Glomerular visceral epithelial cell (primary cell): ENCODE results near the gene OLFM2.
"Not testable (repeated sequence)": the region's sequence is repeated elsewhere in the genome, so short reads cannot be mapped to it uniquely, and the experiment has no call there.

Experiments
- DNase-seq: peaks from one replicate; pipeline ENCODE4 v3.0.0-alpha.2; 2016; ENCODE audit errors: extremely low spot score

OLFM2 gene

GRCh38 chr19:9936326-9937000 is at the start of gene OLFM2:
OLFM2 (minus strand) TSS chr19:9936515; CDS start chr19:9936366, 149 bp downstream.
- DNase-seq: no peak

GRCh38 chr19:9981406-9982260 is 45.3 kb upstream of the OLFM2 start:
- DNase-seq: no peak

DNA sequence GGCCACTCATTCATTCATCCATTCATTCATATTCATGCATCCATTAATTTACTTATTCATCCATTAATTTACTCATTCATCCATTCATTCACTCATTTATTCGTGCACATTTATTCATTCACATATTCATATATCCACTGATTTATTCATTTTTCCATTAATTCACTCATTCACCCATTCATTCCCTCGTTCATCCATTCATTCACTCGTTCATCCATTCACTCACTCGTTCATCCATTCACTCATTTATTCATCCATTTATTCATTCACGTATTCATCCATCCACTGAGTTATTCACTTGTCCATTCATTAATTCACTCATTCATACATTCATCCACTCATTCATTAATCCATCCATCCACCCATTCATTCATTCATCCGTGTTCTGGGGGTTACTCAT is 35.8 kb upstream of the OLFM2 start:
- no peak for DNase-seq

- DNase-seq: no peak
These were observed 35.0 kb upstream of the OLFM2 start for GRCh38 chr19:9971166-9971897.

DNA sequence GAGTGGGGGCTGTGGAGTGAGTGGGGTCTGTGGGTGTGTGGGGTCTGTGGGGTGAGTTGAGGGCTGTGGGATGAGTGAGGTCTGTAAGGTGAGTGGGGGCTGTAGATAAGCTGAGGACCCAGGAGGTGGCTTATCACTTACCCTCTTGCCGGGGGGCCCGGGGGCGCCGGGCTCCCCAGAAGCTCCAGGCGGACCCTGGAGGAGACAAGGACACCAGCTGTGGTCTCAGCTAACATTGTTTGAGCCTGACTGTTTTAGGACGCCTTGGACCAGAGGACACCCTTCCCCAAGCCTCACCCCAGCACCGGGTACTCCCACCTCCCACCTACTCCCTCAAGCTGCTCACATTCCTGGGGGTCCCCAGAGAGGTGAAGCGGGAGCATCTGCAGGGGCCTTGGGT is 34.2 kb upstream of the OLFM2 start:
- no peak for DNase-seq

DNA sequence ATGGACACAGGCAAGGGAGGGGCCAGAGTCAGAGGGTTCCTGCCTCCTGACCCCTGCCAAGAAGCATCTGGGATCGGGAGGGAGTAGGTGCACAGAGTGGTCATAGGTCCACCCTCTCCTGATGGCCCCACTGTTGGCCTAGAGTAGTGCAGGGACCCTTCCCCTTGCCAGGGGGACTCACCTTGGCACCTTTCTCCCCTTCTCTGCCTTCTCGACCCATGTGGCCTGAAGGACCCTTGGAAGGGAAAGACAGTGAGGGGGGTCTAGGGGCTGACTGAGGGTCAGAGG is 33.3 kb upstream of the OLFM2 start:
- DNase-seq: no peak

- DNase-seq: no peak
These were observed 32.7 kb upstream of the OLFM2 start for GRCh38 chr19:9968820-9969687.

GRCh38 chr19:9967326-9967725 is 31.0 kb upstream of the OLFM2 start:
- DNase-seq: no peak

GRCh38 chr19:9966448-9966847 is 30.1 kb upstream of the OLFM2 start:
- no peak for DNase-seq

GRCh38 chr19:9966024-9966423 is 29.7 kb upstream of the OLFM2 start:
- no peak for DNase-seq

DNA sequence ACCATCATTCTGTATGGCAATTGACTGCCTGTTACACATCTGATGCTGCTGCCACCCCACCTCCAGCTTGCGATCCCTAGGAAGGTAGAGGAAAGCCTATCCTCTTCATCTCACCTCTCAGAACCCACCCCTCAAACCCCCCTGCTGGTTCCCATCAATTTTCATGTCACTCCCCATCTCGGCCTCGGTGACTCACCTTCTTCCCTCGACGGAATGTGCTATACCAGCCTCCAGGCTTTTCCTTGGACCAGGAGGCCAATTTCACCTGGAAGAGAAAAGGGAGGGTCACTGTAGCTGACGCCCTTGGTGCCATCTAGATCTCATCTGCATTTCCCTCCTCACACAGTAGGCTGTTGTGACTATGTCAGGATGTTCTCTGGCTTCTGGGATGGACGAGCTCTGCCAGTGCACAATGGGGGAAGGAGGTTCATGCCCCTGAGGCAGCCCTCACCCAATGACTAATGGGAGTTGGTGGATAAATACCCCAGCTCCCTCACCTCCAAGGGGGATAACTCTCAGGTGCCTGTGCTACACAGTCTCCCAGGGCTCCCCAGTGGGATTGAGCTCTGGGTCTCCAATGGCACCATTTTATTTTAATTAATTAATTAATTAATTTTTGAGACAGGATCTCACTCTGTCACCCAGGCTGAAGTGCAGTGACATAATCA is 26.4 kb upstream of the OLFM2 start:
- DNase-seq: no peak

DNA sequence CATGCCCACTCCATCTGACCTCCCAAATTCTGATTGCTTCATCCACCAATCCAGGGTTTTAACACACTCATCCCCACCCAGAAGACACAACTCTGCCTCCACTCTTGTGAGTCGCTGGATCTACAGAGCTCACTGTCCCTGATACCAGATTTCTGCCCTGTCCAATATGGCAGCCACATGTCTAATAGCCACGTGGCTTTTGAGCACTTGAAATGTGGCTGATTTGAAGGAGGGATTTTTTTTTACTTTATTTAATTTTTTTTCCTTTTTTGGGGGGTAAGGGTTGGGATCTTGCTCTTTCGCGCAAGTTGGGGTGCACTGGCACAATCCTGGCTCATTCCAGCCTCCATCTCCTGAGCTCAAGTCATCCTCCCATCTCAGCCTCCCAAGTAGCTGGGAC is 24.8 kb upstream of the OLFM2 start:
- DNase-seq: no peak

DNA sequence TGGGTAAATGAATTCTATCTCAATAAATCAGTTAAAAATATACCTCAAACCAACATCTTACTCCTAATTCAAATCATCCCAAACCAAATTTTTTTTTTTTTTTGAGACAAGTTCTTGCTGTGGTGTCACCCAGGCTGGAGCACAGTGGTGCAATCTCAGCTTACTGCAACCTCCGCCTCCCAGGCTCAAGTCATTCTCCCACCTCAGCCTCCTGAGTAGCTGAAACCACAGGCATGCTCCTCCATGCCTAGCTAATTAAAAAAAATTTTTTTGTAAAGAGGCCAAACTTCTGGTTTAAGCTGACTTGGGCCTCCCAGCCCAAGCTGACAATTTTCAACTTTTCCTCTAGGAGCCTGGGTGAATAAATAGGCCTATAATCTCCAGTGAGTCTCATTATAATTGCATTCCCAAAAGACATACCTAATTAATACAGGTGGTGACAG is 22.1 kb upstream of the OLFM2 start:
- peak; percentile 39 for DNase-seq

- no peak for DNase-seq
These were observed 20.6 kb upstream of the OLFM2 start for GRCh38 chr19:9956956-9957355.

DNA sequence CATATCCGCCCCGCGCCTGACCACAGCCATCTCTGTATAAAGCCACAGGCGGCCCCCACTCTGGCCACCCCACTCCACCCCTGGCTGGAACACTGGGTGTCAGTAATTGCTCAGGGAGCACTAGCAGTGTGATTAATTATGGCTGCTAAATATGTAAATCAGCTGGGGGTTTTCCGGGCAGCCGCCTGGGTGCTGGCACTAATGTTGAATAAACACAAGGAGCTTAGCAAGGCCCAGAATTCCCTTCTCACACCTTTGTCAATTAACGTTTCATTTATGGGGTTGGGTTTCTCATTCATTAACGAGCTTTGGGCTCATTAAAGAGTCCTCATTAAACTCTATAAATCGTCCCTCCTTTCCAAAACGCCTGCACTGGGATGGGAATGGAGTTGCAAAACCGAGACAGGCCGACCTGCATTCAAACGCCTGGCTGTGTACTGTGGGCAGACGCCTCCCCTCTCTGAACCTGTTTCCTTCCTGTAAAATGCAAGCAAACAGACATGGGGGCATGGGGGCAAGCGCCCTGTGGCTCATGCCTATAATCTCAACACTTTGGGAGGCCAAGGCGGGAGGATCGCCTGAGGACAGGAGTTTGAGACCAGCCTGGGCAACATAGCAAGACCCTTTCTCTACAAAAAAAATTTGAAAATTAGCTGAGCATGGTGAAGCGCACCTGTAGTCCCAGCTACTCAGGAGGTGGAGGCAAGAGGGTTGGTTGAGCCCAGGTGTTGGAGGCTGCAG is 17.7 kb upstream of the OLFM2 start:
- no peak for DNase-seq

DNA sequence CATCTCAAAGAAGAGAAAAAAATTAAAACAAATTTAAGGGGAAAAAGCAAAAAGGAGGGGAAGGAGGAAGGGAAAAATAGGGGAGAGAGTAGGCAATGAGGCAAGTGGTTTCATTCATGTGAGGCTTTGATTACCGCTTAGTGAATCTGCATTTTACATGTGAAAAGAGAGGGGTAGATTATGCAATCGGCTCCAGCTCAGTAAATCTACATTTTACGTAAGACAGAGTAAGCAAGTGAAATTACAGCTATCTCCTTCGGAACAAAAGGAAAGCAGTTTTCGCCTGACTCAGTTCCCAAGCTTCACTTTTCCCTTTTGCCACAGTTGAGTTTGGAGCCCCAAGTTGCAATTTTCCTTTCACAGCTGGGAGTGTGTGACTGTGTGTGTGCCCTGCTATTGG is 16.0 kb upstream of the OLFM2 start:
- DNase-seq: no peak

GRCh38 chr19:9947441-9947840 is 11.1 kb upstream of the OLFM2 start:
- no peak for DNase-seq

DNA sequence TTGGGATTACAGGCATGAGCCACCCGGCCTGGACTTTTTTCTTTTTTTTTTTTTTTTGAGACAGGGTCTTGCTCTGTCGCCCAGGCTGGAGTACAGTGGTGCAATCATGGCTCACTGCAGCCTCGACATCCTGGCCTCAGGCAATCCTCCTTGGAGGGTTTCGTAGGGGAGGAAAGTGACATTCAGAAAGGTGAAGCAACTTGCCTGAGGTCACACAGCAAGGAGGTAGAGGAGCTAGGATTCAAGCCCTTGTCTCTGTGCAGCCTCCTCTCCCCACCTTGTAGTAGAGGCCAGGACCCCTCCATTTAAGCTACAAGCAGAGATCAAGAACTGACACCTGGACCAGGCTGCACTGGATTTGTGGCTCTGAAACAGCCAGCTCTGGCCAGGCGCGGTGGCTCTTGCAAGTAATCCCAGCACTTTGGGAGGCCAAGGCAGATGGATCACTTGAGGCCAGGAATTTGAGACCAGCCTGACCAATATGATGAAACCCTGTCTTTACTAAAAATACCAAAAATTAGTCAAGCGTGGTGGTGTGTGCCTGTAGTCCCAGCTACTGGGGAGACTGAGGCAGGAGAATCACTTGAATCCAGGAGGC is 10.3 kb upstream of the OLFM2 start:
- not testable (repeated sequence) for DNase-seq

GRCh38 chr19:9945319-9945966 is 9.1 kb upstream of the OLFM2 start:
- peak; percentile 82 for DNase-seq

- no peak for DNase-seq
These were observed 7.4 kb upstream of the OLFM2 start for GRCh38 chr19:9943744-9944143.
